LoVo (cell line): ENCODE data around the gene SLC36A4.
"Not testable (repeated sequence)": the region's sequence is repeated elsewhere in the genome, so short reads cannot be mapped to it uniquely, and the experiment has no call there.

ENCODE experiments used
- DNase-seq: peaks from one replicate; pipeline ENCODE4 v3.0.0-alpha.2; 2016; ENCODE audit warnings: low spot score

Gene SLC36A4

GRCh38 chr11:93122535-93123235, 75.1 kb downstream of the SLC36A4 start:
- DNase-seq: no peak

GRCh38 chr11:93118276-93118675, 79.5 kb downstream of the SLC36A4 start:
- no peak for DNase-seq

GRCh38 chr11:93117565-93117964, 80.2 kb downstream of the SLC36A4 start:
- DNase-seq: no peak

GRCh38 chr11:93116641-93117441, 81.0 kb downstream of the SLC36A4 start:
- peak; percentile 11 for DNase-seq

- no peak for DNase-seq
Measured at GRCh38 chr11:93114304-93114703, 83.5 kb downstream of the SLC36A4 start.

GRCh38 chr11:93113824-93114223, 84.0 kb downstream of the SLC36A4 start:
- no peak for DNase-seq

GRCh38 chr11:93111147-93111546, 86.6 kb downstream of the SLC36A4 start:
- not testable (repeated sequence) for DNase-seq

- DNase-seq: no peak
Measured at GRCh38 chr11:93100211-93100610, 97.6 kb downstream of the SLC36A4 start.

- DNase-seq: no peak
Measured at GRCh38 chr11:93099806-93100205, 98.0 kb downstream of the SLC36A4 start.
